CD4-positive, alpha-beta memory T cell (primary cell): ENCODE measurements around the gene KIF4A. TPM values are rescaled to one million over a fixed set of nuclear protein-coding genes. Genes with fewer than 3 reads are reported as not detected.

Experiments
- polyA plus RNA-seq, 2 donors: library from polyadenylated mRNA; unstranded; fragments of 300-500 nt; fragmentation: Illumina TruSeq; gene quantifications; one replicate each; pipeline ENCODE4 v1.2.3, GENCODE V29; 2021
- total RNA-seq, 2 experiments: library from RNA; stranded (reverse); gene quantifications; one replicate each; pipeline ENCODE4 v1.2.3, GENCODE V29; 2021

KIF4A gene
- total and polyA plus RNA-seq, 4 experiments from 2014 or later: 0.08 to 0.17 TPM; not detected in 2

Other genes with a start within 250 kb of the KIF4A start
- gene AWAT2, start 240.2 kb upstream of the KIF4A start, total RNA-seq: not detected
- gene AWAT2, start 240.2 kb upstream of the KIF4A start, polyA plus RNA-seq: not detected
- not detected for gene OTUD6A, start 227.6 kb upstream of the KIF4A start, total RNA-seq
- not detected for gene OTUD6A, start 227.6 kb upstream of the KIF4A start, polyA plus RNA-seq
- gene IGBP1, start 156.7 kb upstream of the KIF4A start, total RNA-seq: 10 to 100 TPM; 60.8 to 66.2 TPM
- gene IGBP1, start 156.7 kb upstream of the KIF4A start, polyA plus RNA-seq: 10 to 100 TPM; 56.3 to 60.7 TPM
- gene DGAT2L6, start 112.6 kb upstream of the KIF4A start, total RNA-seq: not detected
- not detected for gene DGAT2L6, start 112.6 kb upstream of the KIF4A start, polyA plus RNA-seq
- gene AWAT1, start 55.4 kb upstream of the KIF4A start, total RNA-seq: not detected
- not detected for gene AWAT1, start 55.4 kb upstream of the KIF4A start, polyA plus RNA-seq
- under 1 TPM in 1 of 2 experiments, not detected in 1; 0.35 TPM for gene P2RY4, start 29.9 kb upstream of the KIF4A start, total RNA-seq
- gene P2RY4, start 29.9 kb upstream of the KIF4A start, polyA plus RNA-seq: not detected
- not detected for gene ARR3, start 21.8 kb upstream of the KIF4A start, total RNA-seq
- not detected for gene ARR3, start 21.8 kb upstream of the KIF4A start, polyA plus RNA-seq
- gene RAB41, start 7.9 kb upstream of the KIF4A start, total RNA-seq: not detected
- gene RAB41, start 7.9 kb upstream of the KIF4A start, polyA plus RNA-seq: not detected
- 10 to 100 TPM; 12.7 to 12.9 TPM for gene PDZD11, start 177 bp upstream of the KIF4A start, total RNA-seq
- gene PDZD11, start 177 bp upstream of the KIF4A start, polyA plus RNA-seq: 10 to 100 TPM; 38.9 to 52.3 TPM
- gene GDPD2, start 133.2 kb downstream of the KIF4A start, total RNA-seq: not detected
- gene GDPD2, start 133.2 kb downstream of the KIF4A start, polyA plus RNA-seq: not detected
- 10 to 100 TPM; 12.4 to 14.2 TPM for gene DLG3, start 154.7 kb downstream of the KIF4A start, total RNA-seq
- 10 to 100 TPM in 1 of 2 donors, 1 to 10 TPM in 1; 5.3 to 11.6 TPM for gene DLG3, start 154.7 kb downstream of the KIF4A start, polyA plus RNA-seq